Endothelial cell of hepatic sinusoid (primary cell): ENCODE data around the gene DCAF6.

Experiments
- in situ Hi-C: cut with HindIII; loops from 2 replicates; pipeline ENCODE4 v1.10.0; 2017; ENCODE audit warnings: low sequenced_read_pairs

The DCAF6 gene

GRCh38 chr1:167955915-167956314 lies 19.4 kb downstream of the DCAF6 start:
- in situ Hi-C loops = no loop called here

GRCh38 chr1:167957710-167958109 lies 21.2 kb downstream of the DCAF6 start:
- in situ Hi-C loops = no loop called here

GRCh38 chr1:167964646-167965045 lies 28.2 kb downstream of the DCAF6 start:
- in situ Hi-C loops = loop anchor here (5.0 kb wide), 1 partner anchor 108 kb away; no protein-coding TSS in a partner anchor

- in situ Hi-C loops = loop anchor here (5.0 kb wide), 1 partner anchor 106 kb away; no protein-coding TSS in a partner anchor
Observed at GRCh38 chr1:167966050-167966449, 29.6 kb downstream of the DCAF6 start.

- in situ Hi-C loops = loop anchor here (5.0 kb wide), 1 partner anchor 104 kb away; no protein-coding TSS in a partner anchor
Observed at GRCh38 chr1:167968569-167968968, 32.1 kb downstream of the DCAF6 start.

GRCh38 chr1:167973832-167974231 lies 37.3 kb downstream of the DCAF6 start:
- in situ Hi-C loops = loop anchor here (5.0 kb wide), 1 partner anchor 37 kb away; the partner anchor contains the start of genes DCAF6 and MPC2

- in situ Hi-C loops = loop anchor here (5.0 kb wide), 1 partner anchor 37 kb away; the partner anchor contains the start of genes DCAF6 and MPC2
Observed at GRCh38 chr1:167974698-167975097, 38.2 kb downstream of the DCAF6 start.

- in situ Hi-C loops = no loop called here
Observed at GRCh38 chr1:167977245-167977644, 40.8 kb downstream of the DCAF6 start.

- in situ Hi-C loops = no loop called here
Observed at GRCh38 chr1:167981933-167982332, 45.5 kb downstream of the DCAF6 start.

GRCh38 chr1:167983797-167984420 lies 47.4 kb downstream of the DCAF6 start:
- in situ Hi-C loops = no loop called here

- in situ Hi-C loops = no loop called here
Observed at GRCh38 chr1:167984886-167985489, 48.5 kb downstream of the DCAF6 start.

- in situ Hi-C loops = no loop called here
Observed at GRCh38 chr1:167987174-167987573, 50.7 kb downstream of the DCAF6 start.

- in situ Hi-C loops = no loop called here
Observed at GRCh38 chr1:167991546-167991945, 55.1 kb downstream of the DCAF6 start.

GRCh38 chr1:167993720-167994119 lies 57.2 kb downstream of the DCAF6 start:
- in situ Hi-C loops = no loop called here

GRCh38 chr1:167994560-167994959 lies 58.1 kb downstream of the DCAF6 start:
- in situ Hi-C loops = no loop called here

GRCh38 chr1:167995038-167995437 lies 58.6 kb downstream of the DCAF6 start:
- in situ Hi-C loops = no loop called here

GRCh38 chr1:167996266-167996665 lies 59.8 kb downstream of the DCAF6 start:
- in situ Hi-C loops = no loop called here

- in situ Hi-C loops = no loop called here
Observed at GRCh38 chr1:167997037-167997575, 60.6 kb downstream of the DCAF6 start.

GRCh38 chr1:167999877-168000276 lies 63.4 kb downstream of the DCAF6 start:
- in situ Hi-C loops = no loop called here

GRCh38 chr1:168000656-168001055 lies 64.2 kb downstream of the DCAF6 start:
- in situ Hi-C loops = no loop called here

- in situ Hi-C loops = no loop called here
Observed at GRCh38 chr1:168001213-168001612, 64.7 kb downstream of the DCAF6 start.

- in situ Hi-C loops = no loop called here
Observed at GRCh38 chr1:168004531-168004930, 68.0 kb downstream of the DCAF6 start.
